Measurements from ENCODE around the gene S100A5. TPM values are rescaled to one million over a fixed set of nuclear protein-coding genes. Genes with fewer than 3 reads are reported as not detected.

Gene S100A5
- total RNA-seq, 2 experiments from 2014 or later = not detected

DNA sequence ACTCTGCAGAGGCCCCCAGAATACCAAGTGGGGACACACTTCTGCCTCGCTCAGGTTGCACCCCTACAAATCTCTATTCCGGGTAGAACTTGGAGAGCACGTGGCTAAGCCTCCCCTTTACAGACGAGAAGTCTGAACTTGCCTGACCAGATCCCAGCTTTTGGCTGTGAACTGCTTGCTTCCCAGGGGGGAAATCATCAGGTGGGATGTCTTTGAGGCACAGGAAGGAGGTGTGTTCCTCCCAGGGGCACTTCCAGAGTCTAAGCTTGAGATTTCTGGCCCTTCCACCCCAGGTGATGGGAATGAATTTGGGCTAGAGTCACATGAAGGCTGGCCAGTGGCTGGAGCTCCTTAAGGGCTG is 9.6 kb upstream of the S100A5 start:
- POLR2A ChIA-PET = no interaction called here

DNA sequence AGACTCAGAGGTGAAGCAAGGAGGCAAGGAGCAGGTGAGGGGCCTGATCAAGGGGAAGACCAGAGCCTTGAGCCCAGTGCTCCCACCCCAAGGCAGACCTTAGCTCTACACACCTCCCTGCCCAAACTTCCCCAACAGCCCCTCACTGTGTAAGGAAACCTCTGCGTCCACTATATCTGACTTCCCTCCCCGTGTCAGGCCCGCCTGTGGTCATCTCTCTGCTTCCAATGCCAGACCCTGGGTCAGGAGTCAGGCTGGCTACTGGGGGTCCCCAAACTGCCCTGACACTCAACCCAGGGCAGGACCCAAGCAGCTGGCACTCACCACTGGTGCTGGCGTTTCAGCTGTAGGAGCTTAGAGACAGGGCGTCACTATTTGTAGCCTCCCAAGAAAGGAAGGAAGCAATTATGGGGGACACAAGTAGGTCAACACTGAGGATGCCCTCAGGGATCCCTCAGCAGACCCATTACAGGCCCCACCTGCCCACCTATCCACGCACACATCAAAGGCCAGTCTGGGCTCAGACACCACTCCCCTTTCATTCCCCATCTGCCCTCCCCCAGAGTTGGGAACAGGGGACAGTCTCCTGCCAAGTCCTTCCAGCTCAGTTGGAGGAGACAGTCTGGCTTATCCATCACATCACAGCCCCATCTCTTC is 9.1 kb upstream of the S100A5 start:
- Histone ChIP-seq H3K36me3 (ENCODE audit: insufficient read depth, low read length) (no peaks in the 10 kb centered on the region), H3K4me1 (ENCODE audit: insufficient read depth, low read length, poor library complexity, severe bottlenecking) (peaks cover 12% of the 10 kb centered on the region), H2AFZ (ENCODE audit: low read length) (no peak overlapping the region), H3K4me3 (ENCODE audit: low read depth, low read length, poor library complexity, severe bottlenecking) (no peak overlapping the region), H3K4me2 (ENCODE audit: low read length) (no peak overlapping the region), H3K79me2 (ENCODE audit: insufficient read depth, low read depth, low read length) (no peaks in the 10 kb centered on the region), H3K27ac (ENCODE audit: low read depth, low read length, poor library complexity, severe bottlenecking) (no peak overlapping the region), H4K20me1 (ENCODE audit: insufficient read depth, low read length) (no peaks in the 10 kb centered on the region), H3K9me3 (ENCODE audit: low read length) (no peaks in the 10 kb centered on the region), H3K9me2 (ENCODE audit: insufficient read depth, low read length) (no peaks in the 10 kb centered on the region)
- TF ChIP-seq, protein P1, sequence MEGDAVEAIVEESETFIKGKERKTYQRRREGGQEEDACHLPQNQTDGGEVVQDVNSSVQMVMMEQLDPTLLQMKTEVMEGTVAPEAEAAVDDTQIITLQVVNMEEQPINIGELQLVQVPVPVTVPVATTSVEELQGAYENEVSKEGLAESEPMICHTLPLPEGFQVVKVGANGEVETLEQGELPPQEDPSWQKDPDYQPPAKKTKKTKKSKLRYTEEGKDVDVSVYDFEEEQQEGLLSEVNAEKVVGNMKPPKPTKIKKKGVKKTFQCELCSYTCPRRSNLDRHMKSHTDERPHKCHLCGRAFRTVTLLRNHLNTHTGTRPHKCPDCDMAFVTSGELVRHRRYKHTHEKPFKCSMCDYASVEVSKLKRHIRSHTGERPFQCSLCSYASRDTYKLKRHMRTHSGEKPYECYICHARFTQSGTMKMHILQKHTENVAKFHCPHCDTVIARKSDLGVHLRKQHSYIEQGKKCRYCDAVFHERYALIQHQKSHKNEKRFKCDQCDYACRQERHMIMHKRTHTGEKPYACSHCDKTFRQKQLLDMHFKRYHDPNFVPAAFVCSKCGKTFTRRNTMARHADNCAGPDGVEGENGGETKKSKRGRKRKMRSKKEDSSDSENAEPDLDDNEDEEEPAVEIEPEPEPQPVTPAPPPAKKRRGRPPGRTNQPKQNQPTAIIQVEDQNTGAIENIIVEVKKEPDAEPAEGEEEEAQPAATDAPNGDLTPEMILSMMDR (conservative IDR thresholded peaks at IDR 0.05; ENCODE audit: low read length) = no peak
- no peak for TF ChIP-seq EZH2phosphoT487 (IDR thresholded peaks at IDR 0.05; ENCODE audit: borderline replicate concordance, low read depth, low read length)
- ChIA-PET CTCF (ENCODE audit: unreplicated experiment) (no interaction called here), POLR2A (no interaction called here)
- no peak for DNase-seq (ENCODE audit: low spot score)
- no TSS peak for BruUV-seq (replicated peaks)
- intact Hi-C loops (cut with micrococcal nuclease; ENCODE audit: unreplicated experiment) = no loop called here

More for the DNA sequence above, 9.6 kb upstream of the S100A5 start:
- H3K36me3 ChIP-seq (ENCODE audit: insufficient read depth, low read length) = no peaks in the 10 kb centered on the region
- intact Hi-C loops (cut with micrococcal nuclease; ENCODE audit: unreplicated experiment) = no loop called here
- H3K27ac ChIP-seq (ENCODE audit: low read depth, low read length, poor library complexity, severe bottlenecking) = no peak overlapping the region
- no peak for DNase-seq (ENCODE audit: low spot score)
- H3K9me3 ChIP-seq (ENCODE audit: low read length) = no peaks in the 10 kb centered on the region
- H3K79me2 ChIP-seq (ENCODE audit: insufficient read depth, low read depth, low read length) = no peaks in the 10 kb centered on the region
- H2AFZ ChIP-seq (ENCODE audit: low read length) = no peak overlapping the region
- CTCF ChIA-PET (ENCODE audit: unreplicated experiment) = no interaction called here
- no peak for TF ChIP-seq EZH2phosphoT487 (IDR thresholded peaks at IDR 0.05; ENCODE audit: borderline replicate concordance, low read depth, low read length)
- H3K4me2 ChIP-seq (ENCODE audit: low read length) = no peak overlapping the region
- no peak overlapping the region for H3K4me3 ChIP-seq (ENCODE audit: low read depth, low read length, poor library complexity, severe bottlenecking)
- H3K4me1 ChIP-seq (ENCODE audit: insufficient read depth, low read length, poor library complexity, severe bottlenecking) = peaks cover 7% of the 10 kb centered on the region
- BruUV-seq (replicated peaks) = no TSS peak
- no peaks in the 10 kb centered on the region for H4K20me1 ChIP-seq (ENCODE audit: insufficient read depth, low read length)
- H3K9me2 ChIP-seq (ENCODE audit: insufficient read depth, low read length) = no peaks in the 10 kb centered on the region

DNA sequence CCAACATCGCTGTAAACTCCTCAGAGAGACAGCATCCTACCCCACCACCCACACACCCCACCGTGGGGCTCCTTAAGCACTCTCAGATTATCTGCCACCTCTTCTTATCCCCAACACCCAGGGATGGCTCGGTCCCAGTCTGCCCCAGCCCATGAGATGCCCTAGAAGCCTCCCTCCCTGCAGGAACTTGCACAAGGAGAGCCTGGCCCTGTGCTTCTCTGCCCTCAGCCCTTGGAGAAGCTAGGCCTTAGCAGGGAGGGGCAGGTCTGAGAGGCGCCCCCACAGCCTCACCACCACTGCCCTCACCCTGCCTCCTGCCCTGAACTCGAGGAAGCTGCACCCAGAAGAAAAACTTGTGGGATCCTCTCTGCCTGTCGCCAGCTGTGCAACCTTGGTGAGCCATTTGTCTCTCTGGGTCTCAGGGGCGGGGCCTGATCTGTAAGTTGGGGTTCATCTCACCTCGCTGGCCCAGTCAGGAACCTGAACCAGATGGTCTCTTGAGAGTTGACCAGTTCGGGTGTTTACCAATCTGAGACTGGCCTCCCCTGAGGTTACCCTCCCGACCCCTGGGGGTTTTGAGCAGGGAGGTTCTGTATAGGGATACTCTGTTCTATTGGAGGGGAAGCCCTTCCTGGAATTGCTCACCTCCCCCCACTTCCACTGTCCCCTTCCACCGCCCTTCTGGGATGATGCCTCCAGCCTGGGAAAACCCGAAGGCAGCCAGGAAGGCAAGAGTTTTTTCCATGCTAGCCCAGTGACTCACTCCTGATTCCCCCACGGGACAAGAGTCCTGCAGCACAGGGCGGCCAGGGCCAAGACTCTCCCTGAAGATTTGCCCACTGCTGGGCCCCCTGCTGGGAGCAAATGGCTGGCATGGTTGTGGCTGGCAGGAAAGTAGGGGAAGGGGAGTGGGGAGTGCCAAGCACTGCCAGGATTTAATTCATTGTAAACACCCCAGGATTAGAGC is 8.3 kb upstream of the S100A5 start, which contains the start of gene S100A3:
Gene S100A3 (minus strand): TSS at position 537 of the 967 bp plus-strand sequence. CDS start 773 bp downstream, outside the sequence.
- Histone ChIP-seq H3K27ac (ENCODE audit: low read depth, low read length, poor library complexity, severe bottlenecking) (no peak within 1 kb of the TSS), H2AFZ (ENCODE audit: low read length) (no peak within 1 kb of the TSS), H3K4me3 (ENCODE audit: low read depth, low read length, poor library complexity, severe bottlenecking) (no peak within 1 kb of the TSS), H3K9me3 (ENCODE audit: low read length) (no peaks in the 10 kb centered on the region), H3K4me1 (ENCODE audit: insufficient read depth, low read length, poor library complexity, severe bottlenecking) (peaks cover 16% of the 10 kb centered on the region), H3K4me2 (ENCODE audit: low read length) (no peak within 1 kb of the TSS), H4K20me1 (ENCODE audit: insufficient read depth, low read length) (no peaks in the 10 kb centered on the region), H3K9me2 (ENCODE audit: insufficient read depth, low read length) (no peaks in the 10 kb centered on the region), H3K36me3 (ENCODE audit: insufficient read depth, low read length) (no peaks in the 10 kb centered on the region), H3K79me2 (ENCODE audit: insufficient read depth, low read depth, low read length) (no peaks in the 10 kb centered on the region)
- intact Hi-C loops (cut with micrococcal nuclease; ENCODE audit: unreplicated experiment) = no loop called here
- no TSS peak for BruUV-seq (replicated peaks)
- CTCF ChIA-PET (ENCODE audit: unreplicated experiment) = no interaction called here
- DNase-seq (ENCODE audit: low spot score) = no peak
- TF ChIP-seq, protein P1 (conservative IDR thresholded peaks at IDR 0.05; ENCODE audit: low read length) = no peak
- TF ChIP-seq EZH2phosphoT487 (IDR thresholded peaks at IDR 0.05; ENCODE audit: borderline replicate concordance, low read depth, low read length) = no peak
- POLR2A ChIA-PET = interaction anchor here (0.5 kb wide), 1 partner anchor 51 kb away, joined by 3 read pairs; no protein-coding TSS in a partner anchor
